PC-9 (cell line): ENCODE measurements around the gene CCL8. TPM values are rescaled to one million over a fixed set of nuclear protein-coding genes. Genes with fewer than 3 reads are reported as not detected.

ENCODE experiments used
- BruUV-seq: library from RNA; stranded (reverse); fragments of 400-500 nt; replicated peaks from 2 replicates; lab custom pipeline; 2021; lab: Mats Ljungman, UMichigan
- CTCF ChIA-PET: fragments of 300-600 bp; sonication (Branson Sonifier 250); formaldehyde crosslinking; loops from one replicate; lab custom pipeline; 2022; ENCODE audit warnings: antibody characterized with exemption; lab: Charles Lee
- POLR2A ChIA-PET: fragments of 300-600 bp; sonication (Branson Sonifier 250); formaldehyde crosslinking; loops from one replicate; lab custom pipeline; 2022; ENCODE audit warnings: antibody characterized with exemption; ENCODE audit not compliant: unreplicated experiment; lab: Charles Lee
- DNase-seq, 2 experiments: peaks; one replicate each; pipeline versions ENCODE4 v3.0.0 to v3.0.0-alpha.2; 2015 to 2022; ENCODE audit warnings: mixed read lengths in 1 of 2
- H2AFZ ChIP-seq: fragments of 200-600 bp; sonication (generic); 2 replicates; pipeline ENCODE4 v1.8.1; 2017; ENCODE audit warnings: antibody characterized with exemption
- H3F3A ChIP-seq: fragments of 200-600 bp; sonication (generic); 2 replicates; pipeline ENCODE4 v1.8.1; 2017; ENCODE audit warnings: antibody characterized with exemption, mild to moderate bottlenecking, low read depth; ENCODE audit not compliant: insufficient read depth
- H3K27ac ChIP-seq: fragments of 200-600 bp; sonication (generic); 2 replicates; pipeline ENCODE4 v1.6.1; 2016; ENCODE audit warnings: mixed run types
- H3K27me3 ChIP-seq: fragments of 200-600 bp; sonication (generic); 2 replicates; pipeline ENCODE4 v1.6.1; 2016; ENCODE audit warnings: low read depth, mixed run types; ENCODE audit not compliant: insufficient read depth
- H3K36me3 ChIP-seq: fragments of 200-600 bp; sonication (generic); 2 replicates; pipeline ENCODE4 v1.6.1; 2016; ENCODE audit warnings: low read depth, mixed run types
- H3K4me1 ChIP-seq: fragments of 200-600 bp; sonication (generic); replicated peaks from 2 replicates; pipeline ENCODE4 v1.6.1; 2016; ENCODE audit warnings: mixed run types; ENCODE audit not compliant: insufficient read depth
- H3K4me2 ChIP-seq: fragments of 200-600 bp; sonication (generic); 2 replicates; pipeline ENCODE4 v1.6.1; 2017; ENCODE audit warnings: mixed run types
- H3K4me3 ChIP-seq: fragments of 200-600 bp; sonication (generic); 2 replicates; pipeline ENCODE4 v1.6.1; 2016; ENCODE audit warnings: mixed run types
- H3K79me2 ChIP-seq: fragments of 200-600 bp; sonication (generic); 2 replicates; pipeline ENCODE4 v1.6.1; 2017; ENCODE audit warnings: low read depth, mixed run types
- H3K9me2 ChIP-seq: fragments of 200-600 bp; sonication (generic); 2 replicates; pipeline ENCODE4 v1.8.1; 2017; ENCODE audit warnings: mild to moderate bottlenecking; ENCODE audit not compliant: insufficient read depth
- H3K9me3 ChIP-seq: fragments of 200-600 bp; sonication (generic); 2 replicates; pipeline ENCODE4 v1.8.1; 2016; ENCODE audit warnings: low read depth; ENCODE audit not compliant: insufficient read depth
- H4K20me1 ChIP-seq: fragments of 200-600 bp; sonication (generic); 2 replicates; pipeline ENCODE4 v1.8.1; 2017; ENCODE audit not compliant: insufficient read depth
- CTCF ChIP-seq: fragments of 200-600 bp; sonication (generic); conservative IDR thresholded peaks from 2 replicates; pipeline ENCODE4 v1.6.1; 2017; ENCODE audit warnings: mixed run types, antibody characterized with exemption, mild to moderate bottlenecking, moderate library complexity
- EZH2 ChIP-seq: fragments of 200-600 bp; sonication (generic); IDR thresholded peaks from 2 replicates; pipeline ENCODE4 v1.8.0; 2017; ENCODE audit warnings: antibody characterized with exemption, low read depth
- intact Hi-C: fragments of 100-400 bp; cut with micrococcal nuclease; formaldehyde crosslinking; loops from one replicate; pipeline ENCODE4 v1.10.0; 2022; ENCODE audit not compliant: unreplicated experiment
- total RNA-seq: library from RNA; stranded (reverse); gene quantifications from 2 replicates; pipeline ENCODE4 v1.2.3, GENCODE V29; 2021

Gene CCL8
- total RNA-seq, 1 experiment from 2014 or later: not detected

- no peak for DNase-seq
- Histone ChIP-seq H2AFZ (no peak overlapping the region), H3K4me1 (no peaks in the 10 kb centered on the region), H3F3A (no peaks in the 10 kb centered on the region), H3K79me2 (no peaks in the 10 kb centered on the region), H3K27ac (no peak overlapping the region), H3K9me2 (no peaks in the 10 kb centered on the region), H4K20me1 (no peaks in the 10 kb centered on the region), H3K4me2 (no peak overlapping the region), H3K4me3 (no peak overlapping the region), H3K27me3 (peaks cover 5% of the 10 kb centered on the region; the same call in 1 of the 2 replicates), H3K9me3 (no peaks in the 10 kb centered on the region), H3K36me3 (no peaks in the 10 kb centered on the region)
- CTCF ChIA-PET: no interaction called here
- POLR2A ChIA-PET: no interaction called here
- no TSS peak for BruUV-seq
- TF ChIP-seq EZH2 (no peak), CTCF (no peak)
- intact Hi-C loops: no loop called here
Observed at GRCh38 chr17:34337701-34338100, 18.5 kb downstream of the CCL8 start.

GRCh38 chr17:34339138-34339770, 20.0 kb downstream of the CCL8 start:
- intact Hi-C loops: no loop called here
- H3K4me3 ChIP-seq: no peak overlapping the region
- no peaks in the 10 kb centered on the region for H3K9me3 ChIP-seq
- H3K36me3 ChIP-seq: no peaks in the 10 kb centered on the region
- no peaks in the 10 kb centered on the region for H3K79me2 ChIP-seq
- ChIA-PET POLR2A (no interaction called here), CTCF (no interaction called here)
- no peaks in the 10 kb centered on the region for H3F3A ChIP-seq
- TF ChIP-seq EZH2 (no peak), CTCF (no peak)
- DNase-seq: no peak
- H3K9me2 ChIP-seq: no peaks in the 10 kb centered on the region
- no peaks in the 10 kb centered on the region for H3K4me1 ChIP-seq
- H3K27ac ChIP-seq: no peak overlapping the region
- peaks cover 5% of the 10 kb centered on the region; the same call in 1 of the 2 replicates for H3K27me3 ChIP-seq
- H3K4me2 ChIP-seq: no peak overlapping the region
- H4K20me1 ChIP-seq: no peaks in the 10 kb centered on the region
- BruUV-seq: no TSS peak
- no peak overlapping the region for H2AFZ ChIP-seq

GRCh38 chr17:34341916-34342315, 22.7 kb downstream of the CCL8 start:
- Histone ChIP-seq H3K9me3 (no peaks in the 10 kb centered on the region), H3K27ac (no peak overlapping the region), H3F3A (no peaks in the 10 kb centered on the region), H3K79me2 (no peaks in the 10 kb centered on the region), H3K4me2 (no peak overlapping the region), H3K9me2 (no peaks in the 10 kb centered on the region), H3K4me3 (no peak overlapping the region), H3K27me3 (peaks cover 5% of the 10 kb centered on the region; the same call in 1 of the 2 replicates), H4K20me1 (no peaks in the 10 kb centered on the region), H3K4me1 (no peaks in the 10 kb centered on the region), H2AFZ (no peak overlapping the region), H3K36me3 (no peaks in the 10 kb centered on the region)
- TF ChIP-seq CTCF: no peak
- no peak for TF ChIP-seq EZH2
- ChIA-PET CTCF (no interaction called here), POLR2A (no interaction called here)
- intact Hi-C loops: no loop called here
- no TSS peak for BruUV-seq
- DNase-seq: no peak
